AG04450 (cell line): ENCODE results near the gene MELK. TPM values are rescaled to one million over a fixed set of nuclear protein-coding genes. Genes with fewer than 3 reads are reported as not detected.

Experiments
- CTCF ChIA-PET: fragments of 300-600, 350-600 bp; formaldehyde crosslinking; extraction: SDS; loops from one replicate; lab custom pipeline; 2022; ENCODE audit warnings: antibody characterized with exemption, inconsistent platforms; lab: Charles Lee
- POLR2A ChIA-PET: fragments of 350-600 bp; formaldehyde crosslinking; extraction: SDS; loops from one replicate; lab custom pipeline; 2021; ENCODE audit warnings: antibody characterized with exemption, inconsistent platforms; lab: Yijun Ruan, JAX
- DNase-seq: peaks from one replicate; pipeline ENCODE4 v3.0.0-alpha.2; 2011; ENCODE audit warnings: low read depth, low spot score
- H3K27ac ChIP-seq: one replicate; pipeline ENCODE4 v1.5.1; 2012; ENCODE audit warnings: low read depth, low read length, control low read depth
- H3K27me3 ChIP-seq: one replicate; pipeline ENCODE4 v1.6.0; 2012; ENCODE audit warnings: low read length; ENCODE audit not compliant: control insufficient read depth, insufficient read depth
- H3K4me3 ChIP-seq: 2 replicates; pipeline ENCODE4 v1.5.1; 2011; ENCODE audit warnings: mild to moderate bottlenecking, low read depth, low read length, control low read depth
- H3K9me3 ChIP-seq: 2 replicates; pipeline ENCODE4 v1.5.1; 2012; ENCODE audit warnings: low read length; ENCODE audit not compliant: control insufficient read depth, insufficient read depth
- polyA plus RNA-seq: library from polyadenylated mRNA; depleted of rRNA; stranded (reverse); fragments of >200 nt; gene quantifications from 2 replicates; pipeline ENCODE4 v1.2.3, GENCODE V29; 2011
- TF ChIP-seq, protein P1 (sequence below): IDR thresholded peaks from 2 replicates; pipeline ENCODE4 v1.5.1; 2011; ENCODE audit warnings: low read depth, low read length, control low read depth, inconsistent platforms

Gene MELK
- polyA plus RNA-seq, 1 experiment = 19.2 TPM

DNA sequence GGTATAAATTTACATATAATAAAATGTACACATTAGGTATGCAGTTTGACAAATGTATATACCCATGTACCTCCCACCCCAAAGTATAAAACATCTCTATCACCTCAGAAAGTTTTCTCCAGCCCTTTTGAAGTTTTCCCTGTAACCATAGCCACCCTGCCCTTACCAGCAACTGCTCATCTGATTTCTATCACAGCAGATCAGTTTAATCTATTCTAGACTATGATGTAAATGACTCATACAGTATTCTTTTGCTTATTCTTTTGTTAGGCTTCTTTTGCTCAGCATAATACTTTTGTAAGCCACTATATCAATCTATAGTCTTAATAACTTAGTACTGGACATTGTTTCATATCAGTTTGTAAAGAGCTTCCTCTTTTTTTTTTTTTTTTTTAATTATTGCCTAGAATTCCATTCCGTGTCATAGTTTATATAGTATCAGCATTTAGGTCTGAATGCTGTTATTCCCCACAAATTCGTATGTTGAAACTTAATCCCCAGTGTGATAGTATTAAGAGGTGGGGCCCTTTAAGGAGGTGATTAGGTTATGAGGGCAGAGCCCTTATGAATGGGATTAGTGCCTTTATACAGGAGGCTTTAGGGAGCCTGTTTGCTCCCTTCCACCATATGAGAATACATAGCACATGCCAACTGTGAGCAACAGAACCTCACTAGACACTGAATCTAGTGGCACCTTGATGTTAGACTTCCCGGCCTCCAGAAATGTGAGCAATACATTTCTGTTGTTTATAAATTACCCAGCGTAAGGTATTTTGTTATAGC is 20.3 kb downstream of the MELK start:
- POLR2A ChIA-PET = no interaction called here

DNA sequence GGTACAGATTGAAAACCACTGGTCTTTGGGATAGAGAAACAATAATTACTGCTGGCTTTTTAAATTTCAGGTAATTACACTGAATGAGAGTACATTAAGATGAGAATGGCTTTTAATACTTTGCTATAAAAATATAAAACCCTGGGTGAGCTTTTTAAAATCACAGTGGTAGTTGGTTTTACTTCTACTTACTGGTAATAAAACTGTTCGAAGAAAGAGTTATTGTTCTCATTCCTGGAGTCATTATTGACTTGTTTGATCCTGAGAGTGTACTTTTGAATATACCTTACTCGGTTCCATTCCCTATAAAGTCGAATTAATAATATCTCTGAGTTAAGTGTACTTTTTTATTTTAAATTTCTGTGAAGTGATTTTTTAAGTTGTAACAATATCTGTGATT is 21.5 kb downstream of the MELK start:
- Histone ChIP-seq H3K27me3 (no peaks in the 10 kb centered on the region), H3K9me3 (no peaks in the 10 kb centered on the region), H3K27ac (no peak overlapping the region), H3K4me3 (no peak overlapping the region)
- ChIA-PET CTCF (interaction anchor here (0.8 to 1.0 kb wide), 2 partner anchors 11 to 134 kb away, joined by 3 to 9 read pairs; no protein-coding TSS in a partner anchor), POLR2A (no interaction called here)
- TF ChIP-seq, protein P1, sequence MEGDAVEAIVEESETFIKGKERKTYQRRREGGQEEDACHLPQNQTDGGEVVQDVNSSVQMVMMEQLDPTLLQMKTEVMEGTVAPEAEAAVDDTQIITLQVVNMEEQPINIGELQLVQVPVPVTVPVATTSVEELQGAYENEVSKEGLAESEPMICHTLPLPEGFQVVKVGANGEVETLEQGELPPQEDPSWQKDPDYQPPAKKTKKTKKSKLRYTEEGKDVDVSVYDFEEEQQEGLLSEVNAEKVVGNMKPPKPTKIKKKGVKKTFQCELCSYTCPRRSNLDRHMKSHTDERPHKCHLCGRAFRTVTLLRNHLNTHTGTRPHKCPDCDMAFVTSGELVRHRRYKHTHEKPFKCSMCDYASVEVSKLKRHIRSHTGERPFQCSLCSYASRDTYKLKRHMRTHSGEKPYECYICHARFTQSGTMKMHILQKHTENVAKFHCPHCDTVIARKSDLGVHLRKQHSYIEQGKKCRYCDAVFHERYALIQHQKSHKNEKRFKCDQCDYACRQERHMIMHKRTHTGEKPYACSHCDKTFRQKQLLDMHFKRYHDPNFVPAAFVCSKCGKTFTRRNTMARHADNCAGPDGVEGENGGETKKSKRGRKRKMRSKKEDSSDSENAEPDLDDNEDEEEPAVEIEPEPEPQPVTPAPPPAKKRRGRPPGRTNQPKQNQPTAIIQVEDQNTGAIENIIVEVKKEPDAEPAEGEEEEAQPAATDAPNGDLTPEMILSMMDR = no peak
- DNase-seq = no peak

More for the DNA sequence above, 20.3 kb downstream of the MELK start:
- no peak for DNase-seq
- H3K4me3 ChIP-seq = no peak overlapping the region
- no peaks in the 10 kb centered on the region for H3K9me3 ChIP-seq
- TF ChIP-seq, protein P1 = no peak
- no peak overlapping the region for H3K27ac ChIP-seq
- CTCF ChIA-PET = interaction anchor here (1.3 kb wide), 1 partner anchor 186 kb away, joined by 3 read pairs; no protein-coding TSS in a partner anchor
- no peaks in the 10 kb centered on the region for H3K27me3 ChIP-seq

DNA sequence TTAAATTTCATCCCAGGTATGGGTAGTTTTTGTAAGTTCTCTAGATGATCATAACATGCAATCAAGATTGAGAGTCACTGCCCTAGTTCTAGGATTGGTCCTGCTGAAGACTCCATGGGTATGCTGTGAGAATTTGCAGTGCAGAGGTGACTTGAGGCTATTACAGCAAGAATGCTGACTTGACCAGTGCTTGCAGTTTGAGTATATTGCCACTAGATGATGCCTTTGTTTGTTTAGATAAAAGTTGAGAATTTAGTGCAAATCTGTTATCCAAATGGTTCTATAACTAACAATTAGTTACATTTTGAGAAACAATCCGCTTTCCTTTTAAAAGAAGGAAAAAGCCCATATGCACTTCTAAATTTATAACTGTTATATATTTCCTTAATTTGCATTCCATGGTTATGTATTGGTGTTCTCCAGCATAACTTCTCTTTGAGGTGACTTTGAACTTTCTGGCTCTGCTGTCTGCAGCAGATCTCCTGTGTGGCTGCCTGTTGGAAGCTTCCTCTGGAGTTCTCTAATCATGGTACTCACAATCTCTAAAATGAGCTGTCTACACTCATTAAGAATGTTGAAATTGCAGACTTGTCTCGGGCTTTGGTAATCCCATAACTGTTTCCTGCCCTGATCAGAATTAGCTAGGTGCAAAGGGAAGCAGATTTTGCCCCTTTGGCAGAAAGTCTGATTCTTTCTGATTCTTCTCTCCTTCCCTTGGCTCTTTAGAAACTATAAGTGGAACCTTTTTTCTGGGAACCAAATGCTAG is 24.9 kb downstream of the MELK start:
- TF ChIP-seq, protein P1 = peak; percentile 78
- Histone ChIP-seq H3K9me3 (no peaks in the 10 kb centered on the region), H3K27ac (no peak overlapping the region), H3K4me3 (no peak overlapping the region), H3K27me3 (no peaks in the 10 kb centered on the region)
- ChIA-PET POLR2A (interaction anchor here (1.3 kb wide), 1 partner anchor 27 kb away, joined by 6 read pairs; no protein-coding TSS in a partner anchor), CTCF (interaction anchor here (0.6 to 2.8 kb wide), 17 partner anchors 9 to 1030 kb away, joined by 3 to 16 read pairs (median 4); no protein-coding TSS in a partner anchor)
- no peak for DNase-seq

DNA sequence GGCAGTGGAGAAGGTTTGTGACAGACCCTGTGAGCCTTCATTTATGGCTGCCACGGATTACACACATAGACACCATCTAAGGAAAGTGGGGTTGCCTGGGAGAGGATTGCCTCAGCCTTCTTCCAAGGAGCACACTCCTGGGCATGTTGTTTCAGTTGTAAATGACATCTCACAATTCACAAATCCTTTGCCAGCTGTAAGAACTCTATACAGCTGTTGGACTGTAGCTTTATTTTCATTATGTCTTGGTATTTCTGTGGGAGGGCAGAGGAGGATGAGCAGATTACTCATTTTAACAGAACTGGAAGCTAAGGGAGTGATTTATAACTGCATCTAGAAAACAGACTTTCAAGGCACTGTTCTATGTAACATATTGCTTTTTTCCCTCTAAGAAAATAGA is 25.6 kb downstream of the MELK start:
- H3K27ac ChIP-seq = peak overlapping the region; percentile 11
- H3K27me3 ChIP-seq = no peaks in the 10 kb centered on the region
- POLR2A ChIA-PET = interaction anchor here (1.0 to 1.3 kb wide), 2 partner anchors 13 to 27 kb away, joined by 3 to 6 read pairs; no protein-coding TSS in a partner anchor
- H3K9me3 ChIP-seq = no peaks in the 10 kb centered on the region
- TF ChIP-seq, protein P1 = no peak
- CTCF ChIA-PET = interaction anchor here (0.5 to 2.8 kb wide), 13 partner anchors 8 to 191 kb away, joined by 3 to 16 read pairs (median 4); no protein-coding TSS in a partner anchor
- no peak overlapping the region for H3K4me3 ChIP-seq
- peak; percentile 11 for DNase-seq
